ENCODE data around the gene INPP5D.
"Not testable (repeated sequence)": the region's sequence is repeated elsewhere in the genome, so short reads cannot be mapped to it uniquely, and the experiment has no call there.

INPP5D gene

GRCh38 chr2:233093721-233094120 lies 33.6 kb downstream of the INPP5D start:
- DNase-seq (ENCODE audit: low read depth) = no peak

DNA sequence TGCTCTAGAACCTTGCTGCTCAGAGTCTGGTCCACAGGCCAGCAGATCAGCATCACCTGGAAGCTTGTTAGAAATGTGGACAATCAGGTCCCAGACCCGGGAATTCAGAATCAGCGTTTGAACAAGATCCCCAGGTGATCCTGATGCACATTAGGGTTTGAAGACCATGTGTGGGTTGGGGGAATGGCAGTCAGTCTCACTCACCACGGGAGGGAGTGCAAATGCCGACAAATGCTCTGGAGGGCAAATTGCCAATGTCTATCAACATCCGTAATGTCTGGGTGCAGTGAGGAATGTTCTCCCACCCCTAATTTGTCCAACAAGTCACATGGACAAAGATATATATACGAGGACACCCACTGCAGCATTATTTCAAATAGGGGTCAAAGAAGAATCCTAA lies 34.5 kb downstream of the INPP5D start:
- no peak for DNase-seq (ENCODE audit: low read depth)

GRCh38 chr2:233096006-233096405 lies 35.9 kb downstream of the INPP5D start:
- DNase-seq (ENCODE audit: low read depth) = no peak

DNA sequence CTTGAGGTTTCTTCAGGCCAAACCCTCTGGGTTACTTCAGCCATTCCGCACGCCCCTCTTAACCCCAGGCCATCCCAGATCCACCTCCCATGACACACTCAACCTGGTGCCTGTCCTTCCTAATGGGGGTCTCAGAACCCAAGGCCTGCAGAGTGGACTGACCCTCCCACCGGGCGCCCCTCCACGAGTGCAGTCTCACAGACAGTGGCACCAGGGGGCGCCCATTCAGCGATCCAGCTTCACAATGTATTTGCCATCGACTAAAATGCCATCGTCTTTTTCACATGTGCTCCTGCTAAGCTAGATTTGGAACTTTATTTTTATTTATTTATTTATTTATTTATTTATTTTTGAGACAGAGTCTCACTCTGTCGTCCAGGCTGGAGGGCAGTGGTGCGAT lies 38.5 kb downstream of the INPP5D start:
- no peak for DNase-seq (ENCODE audit: low read depth)

- DNase-seq (ENCODE audit: low read depth) = not testable (repeated sequence)
Observed at GRCh38 chr2:233099820-233100191, 39.7 kb downstream of the INPP5D start.

DNA sequence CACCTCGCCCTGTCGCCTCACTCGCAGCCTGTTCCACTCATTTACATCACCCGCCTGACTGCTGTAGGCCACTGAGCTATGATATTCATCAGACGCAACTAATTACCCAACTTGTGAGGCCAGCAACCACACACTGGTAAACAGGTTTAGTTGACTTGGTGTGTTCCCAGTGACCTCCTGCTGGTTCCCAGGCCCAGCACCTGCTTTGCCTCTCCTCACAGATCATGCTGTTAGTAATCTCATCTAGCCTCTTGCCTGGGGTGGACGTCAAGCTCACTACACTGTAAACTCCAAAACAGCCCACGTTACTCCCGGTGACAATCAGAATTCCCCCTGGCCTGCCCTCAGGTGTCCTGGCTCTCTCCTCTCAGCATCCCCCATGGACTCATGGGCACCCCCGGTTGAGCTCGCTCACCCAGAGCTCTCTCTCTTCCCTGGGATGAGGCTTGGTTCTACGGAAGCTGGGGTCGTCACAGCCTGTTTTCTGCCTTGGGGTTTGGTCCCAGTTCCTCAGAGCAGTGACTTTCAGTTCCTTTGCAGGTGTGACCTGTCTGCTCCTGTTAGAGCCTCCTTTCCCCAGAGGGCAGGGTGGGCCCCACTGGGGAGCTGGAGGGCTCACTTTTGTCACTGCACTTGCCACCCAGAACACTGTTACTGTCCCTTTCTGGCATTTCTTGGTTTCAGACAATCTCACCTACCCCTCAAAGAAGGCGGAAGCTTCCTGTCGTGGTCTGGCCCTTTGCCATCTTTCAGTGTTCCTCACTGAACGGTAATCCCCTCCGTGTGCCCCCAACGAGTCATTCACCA lies 40.3 kb downstream of the INPP5D start:
- DNase-seq (ENCODE audit: low read depth) = no peak

- no peak for DNase-seq (ENCODE audit: low read depth)
Observed at GRCh38 chr2:233101141-233101540, 41.0 kb downstream of the INPP5D start.

DNA sequence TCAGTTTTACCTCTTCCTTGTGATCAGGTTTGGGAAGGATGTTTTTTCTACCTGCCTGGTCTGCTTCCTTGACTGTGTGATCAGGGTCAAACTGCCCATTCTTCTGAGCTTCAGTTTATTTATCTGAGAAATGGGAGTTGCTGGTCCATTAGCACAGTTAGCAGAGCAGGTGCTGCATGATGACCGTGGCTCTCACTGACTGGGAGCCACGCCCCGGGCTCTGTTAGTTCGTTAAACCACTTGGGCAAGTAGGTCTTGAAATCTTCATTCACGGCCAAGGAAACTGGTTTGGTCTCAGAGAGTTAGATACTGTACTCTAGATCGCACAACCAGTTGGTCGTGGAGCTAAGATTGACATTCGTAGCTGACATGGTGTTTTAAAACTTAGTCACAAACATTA lies 41.7 kb downstream of the INPP5D start:
- DNase-seq (ENCODE audit: low read depth) = no peak

GRCh38 chr2:233105156-233105895 lies 45.2 kb downstream of the INPP5D start:
- DNase-seq (ENCODE audit: low read depth) = no peak

GRCh38 chr2:233105930-233106329 lies 45.8 kb downstream of the INPP5D start:
- no peak for DNase-seq (ENCODE audit: low read depth)

DNA sequence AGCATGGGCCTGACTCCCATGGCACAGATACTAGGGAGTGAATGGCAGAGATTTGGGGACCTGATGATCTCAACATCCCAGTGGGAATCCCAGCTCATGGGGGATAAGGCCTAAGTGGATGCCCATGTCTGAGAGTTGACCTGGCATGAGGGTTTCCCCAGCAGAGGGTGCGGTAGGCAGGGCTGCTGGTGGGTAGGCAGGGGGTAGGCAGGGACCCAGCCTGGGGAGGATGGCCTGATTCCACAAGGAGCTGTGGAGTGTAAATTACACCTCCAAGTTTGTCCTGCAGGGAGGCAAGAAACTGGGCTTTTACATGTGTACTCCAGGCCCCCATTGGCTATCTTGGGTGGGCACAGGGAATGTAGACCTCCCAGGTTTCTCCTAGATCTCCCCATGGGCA lies 46.9 kb downstream of the INPP5D start:
- DNase-seq (ENCODE audit: low read depth) = no peak

GRCh38 chr2:233107831-233108300 lies 47.7 kb downstream of the INPP5D start:
- no peak for DNase-seq (ENCODE audit: low read depth)

GRCh38 chr2:233108611-233109490 lies 48.7 kb downstream of the INPP5D start:
- no peak for DNase-seq (ENCODE audit: low read depth)

DNA sequence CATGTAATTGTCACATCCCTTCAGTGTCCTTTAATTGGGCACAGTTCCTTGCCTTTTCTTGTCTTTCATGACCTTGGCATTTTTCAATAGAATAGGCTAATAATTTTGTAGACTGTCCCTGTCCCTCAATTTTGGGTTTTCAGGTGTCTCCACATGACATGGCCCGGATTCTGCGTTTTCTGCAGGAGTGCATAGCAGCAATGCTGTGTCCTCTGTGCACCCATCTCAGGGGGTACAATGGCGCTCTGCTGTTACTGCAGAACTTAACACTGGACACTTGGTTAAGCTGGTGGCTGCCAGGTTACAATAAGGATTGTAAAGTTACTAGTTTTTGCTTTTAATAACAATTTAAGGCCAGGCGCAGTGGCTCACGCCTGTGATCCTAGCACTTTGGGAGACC lies 51.3 kb downstream of the INPP5D start:
- no peak for DNase-seq (ENCODE audit: low read depth)

GRCh38 chr2:233112329-233112728 lies 52.2 kb downstream of the INPP5D start:
- no peak for DNase-seq (ENCODE audit: low read depth)

GRCh38 chr2:233112776-233113452 lies 52.8 kb downstream of the INPP5D start:
- DNase-seq (ENCODE audit: low read depth) = no peak

GRCh38 chr2:233114421-233114861 lies 54.3 kb downstream of the INPP5D start:
- DNase-seq (ENCODE audit: low read depth) = no peak

DNA sequence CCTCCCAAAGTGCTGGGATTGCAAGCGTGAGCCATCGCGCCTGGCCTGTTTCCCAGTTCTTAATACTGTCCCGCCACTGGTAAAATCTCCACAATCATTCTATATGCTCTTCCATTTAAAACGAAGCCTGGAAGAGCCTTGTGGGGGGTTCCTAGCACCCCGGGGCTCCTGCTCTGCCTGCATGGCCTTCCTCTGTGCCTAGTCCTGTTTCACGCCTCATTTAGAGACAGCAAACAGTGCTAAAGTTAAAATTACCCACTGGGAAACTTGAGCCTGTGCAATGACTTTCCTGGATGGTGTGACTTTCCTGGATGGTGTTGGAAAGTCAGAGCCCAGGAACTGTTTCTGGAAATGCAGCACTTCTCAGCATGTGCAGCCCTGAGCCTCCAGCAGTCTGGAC lies 55.0 kb downstream of the INPP5D start:
- DNase-seq (ENCODE audit: low read depth) = no peak

- no peak for DNase-seq (ENCODE audit: low read depth)
Observed at GRCh38 chr2:233115741-233116140, 55.6 kb downstream of the INPP5D start.

GRCh38 chr2:233116946-233117345 lies 56.8 kb downstream of the INPP5D start:
- no peak for DNase-seq (ENCODE audit: low read depth)

DNA sequence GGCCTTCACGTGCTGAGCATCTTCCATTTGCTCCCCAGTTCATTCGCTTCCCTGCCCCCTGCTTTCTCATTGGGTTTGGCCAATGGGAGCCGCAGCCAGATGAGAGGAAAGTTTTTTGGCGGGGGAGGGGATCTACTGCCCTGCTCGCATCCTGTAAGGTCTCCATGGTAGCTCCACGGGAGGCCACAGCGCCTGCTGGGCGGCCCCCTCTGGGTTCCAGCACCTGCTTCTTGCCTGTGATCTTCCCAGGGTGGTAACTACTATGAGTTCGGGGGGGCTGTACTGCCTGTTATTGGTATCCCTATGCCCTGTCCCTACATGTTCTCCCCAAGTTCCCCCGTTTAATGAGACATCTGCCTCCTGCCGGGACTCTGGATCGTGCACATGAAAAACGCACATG lies 57.2 kb downstream of the INPP5D start:
- no peak for DNase-seq (ENCODE audit: low read depth)
